Fibroblast of peridontal ligament (primary cell): ENCODE results near the gene BICD2.

Experiments used
- DNase-seq: peaks from one replicate; pipeline ENCODE4 v3.0.0-alpha.2; 2010; ENCODE audit errors: extremely low read depth

BICD2 gene

DNA sequence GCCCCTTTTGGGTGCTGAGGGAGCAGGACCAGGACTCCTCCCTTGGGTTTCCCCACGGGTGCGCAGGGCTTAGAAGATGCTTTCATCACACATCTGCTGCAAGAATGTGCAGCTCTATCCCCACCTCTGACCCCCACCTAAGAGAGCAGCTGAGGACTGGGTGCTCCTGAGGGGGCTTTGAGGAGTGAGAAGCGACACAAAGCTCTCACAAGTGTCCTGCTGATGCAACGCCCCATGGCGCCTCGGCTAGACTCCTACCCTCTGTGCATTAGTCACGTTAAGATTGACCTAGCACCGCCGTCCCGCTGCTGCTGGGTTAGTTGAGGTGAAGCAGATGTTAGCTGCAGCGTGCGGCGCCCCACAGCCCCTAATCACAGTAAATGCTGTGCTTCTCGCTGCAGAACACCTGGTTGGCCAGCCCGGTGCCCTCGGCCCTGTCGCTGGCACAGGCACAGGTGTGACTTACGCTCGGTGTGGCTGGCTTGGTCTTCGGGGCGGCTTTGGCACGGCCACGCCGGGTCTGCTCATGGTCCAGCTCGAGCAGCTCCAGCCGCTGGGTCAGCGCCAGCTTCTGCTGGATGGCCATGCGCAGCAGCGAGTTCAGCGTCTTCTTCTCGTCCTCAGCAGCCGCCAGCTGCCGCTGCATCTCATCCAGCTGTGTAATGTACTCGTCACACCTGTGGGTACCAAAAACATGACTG is 49.7 kb downstream of the BICD2 start:
- DNase-seq = no peak

DNA sequence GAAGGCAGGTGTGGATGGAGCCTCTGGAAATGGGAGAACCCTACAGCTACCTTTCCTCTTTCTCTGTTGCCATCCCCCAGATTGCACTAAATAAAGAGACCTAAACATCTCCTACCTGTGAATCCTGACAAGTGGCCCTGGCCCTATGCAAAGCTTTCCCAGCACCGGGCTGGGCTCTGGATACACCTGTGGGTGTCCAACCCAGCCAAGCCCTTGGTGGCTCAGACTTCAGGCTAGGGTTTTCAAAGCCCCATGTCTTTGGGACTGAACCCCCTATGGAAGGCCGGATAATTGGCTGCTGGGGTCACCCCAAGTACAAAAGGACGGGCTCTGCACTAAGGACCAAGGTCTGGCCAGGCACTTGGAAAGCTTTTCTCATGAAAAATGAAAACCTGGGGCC is 50.6 kb downstream of the BICD2 start:
- DNase-seq = no peak

DNA sequence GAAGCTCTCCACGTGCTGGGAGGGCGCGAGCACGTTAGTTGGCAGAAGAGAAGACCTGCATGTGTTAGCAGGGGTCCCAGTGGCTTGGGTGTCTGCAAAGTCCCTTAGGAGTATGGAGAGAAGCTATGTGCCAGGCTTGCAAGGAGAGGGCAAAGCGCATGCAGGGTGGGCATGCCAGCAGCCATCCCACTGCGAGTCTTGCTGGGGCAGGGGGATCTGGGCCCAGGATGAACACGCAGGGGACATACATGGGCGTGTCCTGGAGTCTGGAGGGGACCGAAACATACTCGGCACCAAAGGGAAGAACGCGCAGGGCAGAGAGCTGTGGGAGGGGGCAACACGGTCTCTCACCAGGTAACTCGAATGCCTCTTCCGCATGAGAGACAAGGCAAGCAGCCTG is 51.1 kb downstream of the BICD2 start:
- no peak for DNase-seq

DNA sequence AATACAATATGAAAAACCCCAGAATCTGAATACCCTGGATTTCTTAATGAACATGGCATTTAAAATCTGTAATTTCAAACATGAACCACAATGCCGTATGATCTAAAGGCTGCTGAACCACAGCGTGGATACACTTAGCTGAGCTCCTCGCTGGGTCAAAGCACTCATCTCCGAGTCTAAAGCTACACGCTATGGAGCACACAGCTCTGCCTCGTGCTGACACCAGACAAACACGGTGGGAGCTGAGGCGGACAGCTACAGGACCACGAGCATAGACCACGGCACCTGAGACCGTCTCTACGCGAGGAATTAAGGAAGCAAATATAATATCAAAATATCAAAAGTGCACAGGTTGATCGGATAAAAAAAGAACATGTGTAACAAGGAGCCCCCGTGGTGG is 51.9 kb downstream of the BICD2 start:
- DNase-seq = no peak

DNA sequence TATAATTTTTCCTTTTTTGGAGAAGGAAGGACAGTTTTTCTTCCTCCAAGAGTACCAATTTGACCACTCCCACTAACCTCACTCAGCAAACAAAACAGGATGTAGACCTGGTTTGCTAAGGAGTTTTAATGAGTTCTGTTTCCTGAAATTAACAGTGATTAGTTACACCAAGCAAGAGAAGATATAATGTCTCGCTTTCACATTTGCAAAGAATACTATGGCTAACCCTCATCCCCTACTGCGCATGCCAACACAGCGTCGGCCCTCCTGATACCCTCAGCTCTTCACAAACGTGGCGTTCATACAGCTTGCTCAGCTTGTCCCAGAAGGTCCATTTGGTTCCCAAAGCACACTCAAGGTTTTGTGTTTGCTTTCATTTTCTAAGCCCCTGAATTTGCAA is 52.8 kb downstream of the BICD2 start:
- DNase-seq = no peak

DNA sequence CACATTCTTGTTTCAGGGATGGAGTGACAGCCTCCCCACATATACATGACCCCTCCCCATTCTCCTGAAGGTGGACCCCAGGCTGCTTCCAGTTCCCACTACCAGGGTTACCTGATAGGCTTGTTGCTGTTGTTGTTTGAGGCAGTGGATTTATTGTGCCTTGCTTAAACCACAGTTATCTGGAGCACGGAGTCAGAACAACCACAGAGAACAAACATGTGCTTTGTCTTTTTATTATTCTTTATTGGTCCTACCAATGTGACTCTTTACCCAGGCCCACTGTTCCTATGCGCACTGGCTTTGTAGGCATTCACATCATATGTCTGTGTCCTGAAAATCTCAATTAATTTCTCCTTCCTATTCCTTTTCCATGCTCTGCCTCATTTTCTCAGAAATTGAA is 53.5 kb downstream of the BICD2 start:
- no peak for DNase-seq

DNA sequence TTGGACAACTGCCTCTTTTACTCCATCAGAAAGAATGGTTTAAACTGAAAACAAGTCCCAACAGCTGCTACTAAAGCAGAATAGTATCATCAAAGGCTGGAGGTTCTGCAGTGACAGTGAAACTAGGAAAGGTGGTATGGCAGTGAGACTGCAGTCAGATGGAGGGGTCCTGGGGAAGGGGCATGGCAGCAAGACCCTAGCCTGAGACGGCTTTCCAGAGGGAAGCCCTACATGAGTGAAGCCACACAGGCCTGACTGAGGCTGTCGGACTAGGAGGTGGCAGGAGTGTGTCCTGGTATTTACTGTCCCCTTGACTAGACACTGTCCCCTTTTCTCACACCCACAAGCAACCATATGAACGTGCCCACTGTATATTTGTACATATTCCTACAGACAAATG is 54.3 kb downstream of the BICD2 start:
- DNase-seq = no peak

DNA sequence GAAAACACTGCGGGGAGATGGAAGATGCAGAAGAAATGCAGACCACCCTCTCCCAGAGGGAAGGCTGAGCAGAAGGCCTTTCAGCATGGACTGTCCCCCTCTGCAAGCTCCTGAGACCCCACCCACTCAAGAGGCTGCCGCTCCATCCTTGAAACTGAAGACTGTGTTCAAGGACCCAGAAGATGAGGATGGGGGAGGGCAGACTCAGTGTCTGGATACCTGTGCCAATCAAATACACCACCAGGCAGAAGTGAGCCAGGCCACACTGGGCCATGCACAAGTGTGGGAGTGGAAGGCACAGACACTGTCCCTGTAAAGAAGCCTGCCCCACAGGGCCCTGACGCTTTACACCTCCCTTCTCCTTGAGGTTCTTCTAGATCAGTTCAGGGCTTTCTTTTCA is 54.7 kb downstream of the BICD2 start:
- DNase-seq = no peak

DNA sequence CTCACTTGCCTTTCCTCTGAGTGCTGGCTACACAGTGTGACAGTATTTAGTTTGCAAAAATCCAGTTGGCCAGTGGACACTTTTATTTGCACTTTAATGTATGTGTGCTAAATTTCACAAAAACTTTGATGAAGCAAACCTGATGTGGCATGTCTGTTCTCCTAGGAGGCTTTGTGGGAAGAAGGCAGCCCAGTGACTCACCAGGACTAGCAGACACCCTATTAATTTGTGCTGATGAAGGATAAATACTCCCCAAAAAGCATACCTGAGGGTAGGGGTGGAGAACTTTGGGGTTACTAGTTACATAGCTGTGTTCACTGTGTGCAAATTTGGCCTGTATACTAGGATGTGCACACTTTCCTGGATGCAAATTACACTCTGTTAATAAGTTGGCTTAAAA is 55.4 kb downstream of the BICD2 start:
- DNase-seq = no peak

DNA sequence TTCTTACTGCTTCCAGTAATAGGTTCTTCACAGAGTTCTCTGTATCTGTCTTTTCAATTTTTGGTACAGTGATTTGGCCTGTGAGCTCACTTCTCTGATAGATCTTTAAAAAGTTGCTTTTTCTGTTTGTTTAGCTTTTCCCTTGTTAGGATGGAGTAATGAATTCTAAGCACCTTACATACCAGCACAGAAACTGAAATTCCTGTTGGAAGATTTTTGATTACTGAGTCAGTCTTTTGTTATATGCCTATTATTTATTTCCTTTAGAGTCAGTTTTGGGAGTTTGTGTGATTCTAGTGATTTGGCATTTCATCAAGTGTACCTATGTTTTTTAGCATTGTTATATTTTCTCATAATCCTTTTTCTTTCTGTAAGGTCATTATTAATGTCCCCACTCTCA is 57.1 kb downstream of the BICD2 start:
- no peak for DNase-seq

DNA sequence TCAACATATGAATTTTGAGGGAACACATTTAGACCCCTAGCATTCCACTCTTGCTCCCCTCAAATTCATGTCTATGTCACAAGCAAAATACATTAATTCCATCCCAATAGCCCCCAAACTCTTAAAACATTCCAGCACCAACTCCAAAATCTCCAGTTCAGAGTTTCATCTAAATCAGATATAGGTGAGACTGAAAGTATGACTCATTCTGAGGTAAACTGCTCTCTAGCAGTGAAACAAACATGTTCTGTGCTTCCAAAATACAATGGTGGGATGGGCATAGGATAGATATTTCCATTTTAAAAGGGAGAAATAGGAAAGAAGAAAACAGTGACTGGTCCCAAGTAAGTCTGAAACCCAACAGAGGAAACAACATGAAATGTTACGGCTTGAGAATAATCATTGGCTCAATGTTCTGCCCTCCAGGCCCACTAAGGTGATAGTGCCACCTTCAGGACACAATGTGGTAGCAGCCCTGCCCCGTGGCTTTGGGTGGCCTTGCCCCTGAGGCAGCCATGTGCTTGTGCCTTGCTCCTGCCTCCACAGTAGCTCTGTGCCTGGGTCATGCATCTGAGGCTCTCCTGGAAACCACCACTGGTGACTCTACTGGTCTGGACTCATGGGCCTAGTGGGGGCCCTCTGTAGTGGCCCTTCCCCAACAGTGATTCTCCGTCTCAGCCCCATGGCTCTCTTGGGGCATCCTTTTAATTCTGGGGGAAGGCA is 58.3 kb downstream of the BICD2 start:
- peak; percentile 13 for DNase-seq

DNA sequence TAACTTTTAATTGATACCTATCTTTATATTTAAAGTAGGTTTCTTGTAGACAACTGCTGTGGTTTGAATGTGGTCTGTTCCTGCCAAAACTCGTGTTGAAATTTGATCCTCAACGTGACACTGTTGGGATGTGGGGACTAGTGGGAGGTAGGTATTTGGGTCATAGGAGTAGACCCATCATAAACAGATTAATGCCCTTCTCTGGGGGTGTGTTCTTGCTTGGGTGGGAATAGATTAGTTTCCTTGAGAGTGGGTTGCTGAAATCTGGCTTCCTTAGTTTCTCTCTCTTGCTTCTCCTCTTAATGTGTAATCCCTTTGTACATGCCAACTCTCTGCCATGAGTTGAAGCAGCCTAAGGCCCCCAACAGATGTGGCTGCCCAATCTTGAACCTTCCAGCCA is 60.1 kb downstream of the BICD2 start:
- DNase-seq = no peak

DNA sequence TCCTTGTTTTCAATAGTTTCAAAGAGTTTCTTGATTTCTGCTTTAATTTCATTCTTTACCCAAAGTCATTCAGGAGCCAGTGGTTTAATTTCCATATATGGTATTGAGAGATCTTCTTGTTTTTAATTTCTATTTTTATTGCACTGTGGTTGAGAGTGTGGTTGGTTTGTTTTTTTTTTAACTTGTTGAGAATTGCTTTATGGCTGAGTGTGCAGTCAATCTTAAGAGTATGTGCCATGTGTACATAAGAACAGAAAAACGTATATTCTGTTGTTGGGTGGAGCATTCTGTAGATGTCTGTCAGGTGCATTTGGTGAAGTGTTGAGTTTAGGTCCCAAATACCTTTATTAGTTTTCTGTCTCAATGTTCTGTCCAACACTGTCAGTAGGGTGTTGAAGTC is 68.0 kb downstream of the BICD2 start:
- DNase-seq = no peak

DNA sequence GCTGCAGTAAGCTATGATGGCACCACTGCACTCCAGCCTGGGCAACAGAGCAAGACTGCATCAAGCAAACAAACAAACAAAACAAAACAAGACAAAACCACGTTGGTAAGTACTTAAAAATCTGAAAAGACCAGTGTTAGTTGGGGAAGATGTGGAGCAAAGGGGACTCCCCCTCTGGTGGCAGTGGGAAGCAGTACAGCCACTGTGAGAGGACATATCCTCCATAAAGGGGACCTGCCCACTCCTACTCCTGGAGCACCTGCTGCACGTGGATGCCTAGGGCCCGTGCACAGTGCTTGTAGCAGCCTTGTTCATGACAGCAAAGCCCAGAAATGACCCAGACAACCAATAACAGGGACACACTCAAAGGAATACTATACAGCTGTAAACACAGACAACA is 77.7 kb downstream of the BICD2 start:
- DNase-seq = no peak

DNA sequence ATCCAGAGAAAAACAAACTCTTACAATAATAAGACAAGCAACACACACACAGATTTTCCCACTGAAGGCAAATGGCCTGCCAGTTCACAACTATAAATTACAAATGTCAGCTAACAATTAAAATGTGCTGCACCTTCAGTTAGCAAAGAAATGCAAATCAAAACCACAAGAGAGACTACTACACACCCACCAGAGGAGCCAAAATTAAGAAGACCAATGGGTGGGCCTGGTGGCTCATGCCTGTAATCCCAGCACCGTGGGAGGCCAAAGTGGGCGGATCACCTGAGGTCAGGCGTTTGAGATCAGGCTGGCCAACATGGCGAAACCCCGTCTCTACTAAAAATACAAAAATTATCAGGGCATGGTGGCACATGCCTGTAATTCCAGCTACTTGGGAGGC is 79.6 kb downstream of the BICD2 start:
- DNase-seq = no peak

DNA sequence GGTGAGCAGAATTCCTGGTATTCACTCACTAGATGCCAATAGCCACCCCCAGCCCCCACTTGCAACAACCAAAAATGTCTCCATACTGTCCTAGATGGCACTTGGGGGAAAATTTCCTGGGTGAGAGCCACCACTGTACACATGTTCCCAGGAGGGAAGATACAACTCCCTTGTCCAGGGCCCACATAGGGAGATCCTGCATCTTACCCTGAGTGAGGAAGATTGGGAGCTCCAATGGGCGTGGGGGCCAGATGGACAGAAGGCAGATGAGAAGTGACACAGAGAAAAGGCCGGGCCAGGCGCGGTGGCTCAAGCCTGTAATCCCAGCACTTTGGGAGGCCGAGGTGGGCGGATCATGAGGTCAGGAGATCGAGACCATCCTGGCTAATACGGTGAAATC is 82.4 kb downstream of the BICD2 start:
- no peak for DNase-seq

DNA sequence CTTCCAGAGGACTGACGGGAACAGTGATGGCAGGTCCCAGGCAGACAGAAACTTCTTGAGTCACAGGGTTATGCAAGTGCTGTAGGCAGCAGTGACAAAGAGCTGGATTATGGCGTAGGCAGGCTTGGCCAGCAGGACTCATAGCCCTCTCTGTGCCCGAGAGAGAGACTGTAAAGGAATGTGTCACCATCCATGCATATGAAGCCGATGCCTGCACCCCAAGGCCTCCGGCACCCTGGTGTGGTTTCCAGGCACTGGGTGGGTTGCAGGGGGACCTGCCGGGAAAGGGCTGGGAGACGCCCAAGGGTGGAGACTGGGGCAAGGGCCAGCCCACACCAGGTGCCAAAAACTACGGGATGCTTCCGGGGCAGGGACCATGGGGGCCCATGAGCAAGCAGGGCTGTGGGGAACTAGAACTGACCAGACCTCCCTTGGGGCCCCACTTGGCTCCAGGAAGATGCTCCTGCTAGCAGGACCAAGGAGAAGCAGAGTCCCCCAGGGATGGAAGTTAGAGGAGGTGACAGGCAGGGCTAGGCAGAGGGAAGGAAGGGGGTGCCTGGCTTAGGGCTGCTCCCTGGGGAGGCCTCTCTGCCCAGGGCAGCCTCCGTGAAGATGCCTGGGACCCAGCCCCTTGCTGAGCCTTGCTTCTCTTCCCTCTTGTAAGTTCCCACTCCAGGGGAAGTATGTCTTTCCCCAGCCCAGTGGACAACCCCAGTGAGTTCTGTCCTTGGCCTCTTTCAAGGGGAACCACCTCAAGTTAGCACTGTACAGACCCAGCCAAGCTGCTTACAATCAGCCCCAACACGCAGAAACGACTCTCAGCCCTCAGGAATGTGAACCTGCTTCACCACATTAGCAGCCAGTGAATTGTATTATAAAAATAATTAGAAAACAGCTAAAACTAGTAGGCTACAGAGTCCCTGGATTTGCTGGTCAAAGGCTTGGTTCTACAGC is 84.2 kb downstream of the BICD2 start:
- no peak for DNase-seq

DNA sequence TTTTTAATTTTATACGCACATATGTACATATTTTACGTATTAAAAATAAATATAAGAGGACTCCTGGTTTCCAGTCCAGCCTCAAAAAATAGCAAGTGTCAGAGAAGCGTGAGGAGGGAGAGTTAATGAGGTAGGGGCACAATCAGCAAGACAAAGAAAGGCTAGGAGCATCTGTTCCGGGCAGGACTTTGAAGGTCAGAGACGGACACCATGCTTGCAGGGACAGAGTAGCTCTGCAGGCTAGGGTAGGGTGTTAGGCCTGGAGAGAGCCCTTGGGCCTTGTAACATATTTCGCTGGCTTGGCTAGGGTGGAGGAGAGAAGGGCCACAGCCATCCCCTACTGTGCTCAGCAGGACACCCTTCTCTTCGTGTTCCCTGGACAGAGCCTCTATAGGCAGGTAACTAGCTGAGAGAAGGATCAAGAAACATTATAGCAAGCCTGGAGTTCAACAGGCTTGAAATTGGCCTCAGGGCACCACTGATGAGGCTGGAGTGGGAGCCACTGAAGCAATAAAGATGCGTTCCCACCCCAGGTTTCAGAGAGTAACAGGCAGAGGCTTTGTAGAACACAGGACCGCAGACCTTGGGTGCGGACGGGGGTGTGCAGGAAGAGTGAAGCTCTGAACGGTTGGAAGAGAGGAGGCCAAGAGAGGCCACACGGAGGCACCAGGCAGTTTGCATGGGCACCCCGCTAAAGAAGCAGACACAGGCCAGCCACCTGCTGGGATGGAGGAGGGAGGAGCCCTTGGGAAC is 85.0 kb downstream of the BICD2 start:
- no peak for DNase-seq

DNA sequence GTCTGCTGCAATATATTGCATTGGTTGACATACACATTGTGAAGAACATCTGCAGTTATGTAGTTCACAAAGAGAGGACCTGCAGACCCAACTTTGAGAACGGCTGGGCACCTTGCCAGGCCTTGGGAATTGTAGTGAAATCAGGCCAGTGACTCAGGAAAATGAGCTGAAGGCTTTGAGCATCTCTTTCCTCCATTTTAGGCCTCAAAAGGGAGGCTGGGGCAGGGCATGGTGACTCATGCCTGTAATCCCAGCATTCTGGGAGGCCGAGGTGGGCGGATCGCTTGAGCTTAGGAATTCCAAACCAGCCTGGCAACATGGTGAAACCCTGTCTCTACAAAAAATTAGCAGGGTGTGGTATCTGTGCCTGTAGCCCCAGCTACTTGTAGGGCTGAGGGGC is 93.3 kb downstream of the BICD2 start:
- DNase-seq = peak; percentile 76

DNA sequence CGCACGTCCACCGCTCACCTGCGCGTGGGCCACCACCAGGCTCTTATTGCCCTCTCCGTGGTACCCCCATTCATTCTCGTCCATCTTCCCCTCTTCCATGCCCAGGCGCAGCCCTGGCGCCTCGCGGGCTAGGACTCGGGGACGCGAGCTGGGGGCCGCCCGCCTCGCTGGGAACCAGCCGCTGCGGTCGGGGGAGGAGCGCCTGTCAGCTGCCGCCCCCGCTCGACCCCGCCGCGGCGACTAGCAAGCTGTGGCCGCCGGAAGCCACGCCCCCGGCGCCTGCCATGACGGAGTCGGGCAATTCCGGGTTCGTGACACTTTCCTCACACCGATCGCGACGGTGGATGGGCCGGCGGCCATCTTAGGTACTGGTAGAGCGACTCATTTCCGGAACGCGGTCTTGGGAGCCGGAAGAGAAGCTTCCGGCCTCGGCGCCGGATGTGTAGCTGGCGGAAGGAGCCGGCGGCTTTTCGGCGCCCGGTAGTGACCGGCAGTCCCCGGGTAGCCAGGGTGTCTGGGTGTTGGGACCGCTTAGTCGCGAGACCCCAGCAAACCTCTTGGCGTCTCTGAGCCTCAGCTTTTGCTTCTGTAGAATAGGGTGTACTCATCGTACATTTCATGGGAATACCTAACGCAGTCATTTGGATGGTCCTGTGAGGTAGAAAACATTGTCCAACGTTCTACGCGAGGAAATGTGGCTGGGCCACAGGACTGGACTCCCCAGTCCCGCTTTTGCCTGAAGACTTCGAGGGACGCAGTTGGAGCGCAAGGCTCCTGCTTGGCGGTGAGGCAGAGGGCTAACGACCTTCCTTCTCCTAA is 94.5 kb downstream of the BICD2 start, which contains the start of gene IPPK:
TSS of gene IPPK (minus strand) at position 242 of the 819 bp plus-strand sequence. CDS start at position 99, 143 bp downstream.
- DNase-seq = peak; percentile 98

DNA sequence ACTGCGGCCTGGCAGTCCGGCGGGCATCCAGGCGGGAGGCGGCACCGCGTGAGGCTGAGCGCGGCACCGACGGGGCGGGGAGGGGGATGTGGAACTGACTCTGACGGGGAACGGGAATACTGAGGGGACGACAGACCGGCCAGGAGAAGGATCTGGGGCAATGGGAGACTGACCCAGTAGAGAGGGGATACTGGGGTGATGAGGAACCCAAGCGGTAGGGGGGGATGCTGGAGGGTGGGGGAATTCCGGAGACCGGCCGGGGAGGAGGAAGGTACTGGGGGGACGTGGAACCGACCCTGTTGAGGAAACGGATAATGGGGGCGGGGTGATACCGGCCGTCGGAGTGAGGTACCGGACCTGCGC is 95.1 kb downstream of the BICD2 start:
- DNase-seq = no peak
